ENCODE measurements around the gene P4HB. TPM values are rescaled to one million over a fixed set of nuclear protein-coding genes. Genes with fewer than 3 reads are reported as not detected.
A peak's percentile ranks its signal among the peaks of the same experiment; 100 is the strongest.

The P4HB gene
- total RNA-seq, 1 donor from 2014 or later = 203 TPM

DNA sequence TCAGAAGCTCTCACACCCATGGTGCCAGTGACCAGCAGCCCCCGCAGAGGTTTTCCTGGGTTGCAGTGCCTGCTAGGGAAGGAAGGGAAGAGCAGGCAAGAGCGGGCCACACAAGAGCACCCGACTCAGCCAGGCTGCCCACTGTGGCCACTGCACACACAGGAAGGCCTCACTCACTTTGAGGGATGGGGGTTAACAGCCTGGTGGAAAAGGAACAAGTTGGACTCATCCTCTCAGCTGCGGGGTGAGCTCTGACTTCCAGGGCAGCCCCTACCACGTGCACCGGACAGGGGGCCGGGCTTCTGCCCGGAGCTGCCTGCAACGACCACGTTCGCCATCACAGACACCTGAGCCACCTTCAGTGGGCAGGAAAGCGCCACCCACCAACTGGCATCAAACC, 8.1 kb downstream of the P4HB start:
- Histone ChIP-seq H3K27me3 (no peaks in the 10 kb centered on the region), H3K36me3 (no peaks in the 10 kb centered on the region), H3F3A (ENCODE audit: low read depth) (peaks cover 5% of the 10 kb centered on the region), H2AFZ (replicated peaks) (no peak overlapping the region), H3K4me2 (no peak overlapping the region), H3K9ac (no peak overlapping the region), H4K20me1 (ENCODE audit: low read depth) (peaks cover 6% of the 10 kb centered on the region), H3K9me3 (ENCODE audit: low read depth) (no peaks in the 10 kb centered on the region), H3K79me2 (ENCODE audit: low read depth) (peaks cover 10% of the 10 kb centered on the region), H3K27ac (no peak overlapping the region), H3K4me3 (no peak overlapping the region), H3K4me1 (no peaks in the 10 kb centered on the region)
- no peak for TF ChIP-seq CTCF (IDR thresholded peaks at IDR 0.05)
- TF ChIP-seq EZH2phosphoT487 (IDR thresholded peaks at IDR 0.05) = no peak
- TF ChIP-seq EZH2 (IDR thresholded peaks at IDR 0.05) = no peak
- Mint-ChIP-seq H3K4me1 (no peaks in the 10 kb centered on the region), H3K27me3 (ENCODE audit: insufficient read depth, low read depth) (peaks cover 4% of the 10 kb centered on the region), H3K27ac (peak overlapping the region; percentile 14), H3K4me3 (no peak overlapping the region), H3K9me3 (no peaks in the 10 kb centered on the region), H3K36me3 (peaks cover 10% of the 10 kb centered on the region)
- DNase-seq (ENCODE audit: low spot score) = no peak

- Mint-ChIP-seq H3K9me3 (no peaks in the 10 kb centered on the region), H3K4me1 (no peaks in the 10 kb centered on the region), H3K36me3 (peaks cover 11% of the 10 kb centered on the region), H3K27ac (no peak overlapping the region), H3K4me3 (no peak overlapping the region), H3K27me3 (ENCODE audit: insufficient read depth, low read depth) (peaks cover 6% of the 10 kb centered on the region)
- H3K27ac ChIP-seq = no peak overlapping the region
- H2AFZ ChIP-seq (replicated peaks) = no peak overlapping the region
- no peak overlapping the region for H3K4me2 ChIP-seq
- H3K4me1 ChIP-seq = no peaks in the 10 kb centered on the region
- no peaks in the 10 kb centered on the region for H3K36me3 ChIP-seq
- no peaks in the 10 kb centered on the region for H3K27me3 ChIP-seq
- TF ChIP-seq EZH2 (IDR thresholded peaks at IDR 0.05) (no peak), EZH2phosphoT487 (IDR thresholded peaks at IDR 0.05) (no peak), CTCF (IDR thresholded peaks at IDR 0.05) (no peak)
- peaks cover 4% of the 10 kb centered on the region for H4K20me1 ChIP-seq (ENCODE audit: low read depth)
- H3K9me3 ChIP-seq (ENCODE audit: low read depth) = no peaks in the 10 kb centered on the region
- H3K79me2 ChIP-seq (ENCODE audit: low read depth) = peaks cover 2% of the 10 kb centered on the region
- DNase-seq (ENCODE audit: low spot score) = no peak
- H3K4me3 ChIP-seq = no peak overlapping the region
- H3K9ac ChIP-seq = no peak overlapping the region
- H3F3A ChIP-seq (ENCODE audit: low read depth) = no peaks in the 10 kb centered on the region
Observed at GRCh38 chr17:81851423-81851822, 8.9 kb downstream of the P4HB start.

GRCh38 chr17:81849457-81849856, 10.9 kb downstream of the P4HB start:
- Mint-ChIP-seq H3K27ac (no peak overlapping the region), H3K27me3 (ENCODE audit: insufficient read depth, low read depth) (peaks cover 6% of the 10 kb centered on the region), H3K4me1 (no peaks in the 10 kb centered on the region), H3K4me3 (no peak overlapping the region), H3K36me3 (peaks cover 12% of the 10 kb centered on the region), H3K9me3 (no peaks in the 10 kb centered on the region)
- H3F3A ChIP-seq (ENCODE audit: low read depth) = no peaks in the 10 kb centered on the region
- no peak overlapping the region for H3K27ac ChIP-seq
- no peak overlapping the region for H2AFZ ChIP-seq (replicated peaks)
- no peaks in the 10 kb centered on the region for H3K36me3 ChIP-seq
- no peaks in the 10 kb centered on the region for H3K9me3 ChIP-seq (ENCODE audit: low read depth)
- no peak overlapping the region for H3K4me2 ChIP-seq
- H3K4me3 ChIP-seq = no peak overlapping the region
- no peak for TF ChIP-seq EZH2phosphoT487 (IDR thresholded peaks at IDR 0.05)
- no peak for TF ChIP-seq CTCF (IDR thresholded peaks at IDR 0.05)
- TF ChIP-seq EZH2 (IDR thresholded peaks at IDR 0.05) = no peak
- H3K4me1 ChIP-seq = no peaks in the 10 kb centered on the region
- H3K79me2 ChIP-seq (ENCODE audit: low read depth) = no peaks in the 10 kb centered on the region
- no peak for DNase-seq (ENCODE audit: low spot score)
- peaks cover 4% of the 10 kb centered on the region for H4K20me1 ChIP-seq (ENCODE audit: low read depth)
- no peaks in the 10 kb centered on the region for H3K27me3 ChIP-seq
- no peak overlapping the region for H3K9ac ChIP-seq

Data from neural progenitor cell (in vitro differentiated cells).